ENCODE data around the gene NLK.
"Not testable (repeated sequence)": the region's sequence is repeated elsewhere in the genome, so short reads cannot be mapped to it uniquely, and the experiment has no call there.

The NLK gene

GRCh38 chr17:28196636-28197035 is 154.2 kb downstream of the NLK start:
- DNase-seq (ENCODE audit: low read depth), result no peak

- DNase-seq (ENCODE audit: low read depth), result no peak
Observed at GRCh38 chr17:28199115-28199514, 156.6 kb downstream of the NLK start.

GRCh38 chr17:28199728-28200127 is 157.3 kb downstream of the NLK start:
- DNase-seq (ENCODE audit: low read depth), result no peak

GRCh38 chr17:28201315-28201714 is 158.8 kb downstream of the NLK start:
- no peak for DNase-seq (ENCODE audit: low read depth)

GRCh38 chr17:28204244-28204643 is 161.8 kb downstream of the NLK start:
- no peak for DNase-seq (ENCODE audit: low read depth)

GRCh38 chr17:28204751-28205150 is 162.3 kb downstream of the NLK start:
- no peak for DNase-seq (ENCODE audit: low read depth)

- DNase-seq (ENCODE audit: low read depth), result no peak
Observed at GRCh38 chr17:28206292-28206691, 163.8 kb downstream of the NLK start.

- no peak for DNase-seq (ENCODE audit: low read depth)
Observed at GRCh38 chr17:28211811-28212210, 169.3 kb downstream of the NLK start.

GRCh38 chr17:28213578-28213977 is 171.1 kb downstream of the NLK start:
- DNase-seq (ENCODE audit: low read depth), result not testable (repeated sequence)

- no peak for DNase-seq (ENCODE audit: low read depth)
Observed at GRCh38 chr17:28216052-28216451, 173.6 kb downstream of the NLK start.

- no peak for DNase-seq (ENCODE audit: low read depth)
Observed at GRCh38 chr17:28216528-28216927, 174.1 kb downstream of the NLK start.

- DNase-seq (ENCODE audit: low read depth), result no peak
Observed at GRCh38 chr17:28219771-28220170, 177.3 kb downstream of the NLK start.

GRCh38 chr17:28221751-28222414 is 179.4 kb downstream of the NLK start:
- DNase-seq (ENCODE audit: low read depth), result no peak

GRCh38 chr17:28225271-28225670 is 182.8 kb downstream of the NLK start:
- no peak for DNase-seq (ENCODE audit: low read depth)

- DNase-seq (ENCODE audit: low read depth), result no peak
Observed at GRCh38 chr17:28225867-28226266, 183.4 kb downstream of the NLK start.

GRCh38 chr17:28226563-28227315 is 184.3 kb downstream of the NLK start:
- no peak for DNase-seq (ENCODE audit: low read depth)

GRCh38 chr17:28227316-28228108 is 185.0 kb downstream of the NLK start:
- no peak for DNase-seq (ENCODE audit: low read depth)

GRCh38 chr17:28228109-28228840 is 185.8 kb downstream of the NLK start:
- DNase-seq (ENCODE audit: low read depth), result no peak

- DNase-seq (ENCODE audit: low read depth), result no peak
Observed at GRCh38 chr17:28228986-28229729, 186.7 kb downstream of the NLK start.

GRCh38 chr17:28230011-28230410 is 187.5 kb downstream of the NLK start:
- no peak for DNase-seq (ENCODE audit: low read depth)

GRCh38 chr17:28230607-28231006 is 188.1 kb downstream of the NLK start:
- not testable (repeated sequence) for DNase-seq (ENCODE audit: low read depth)

Data from GM04503 (cell line).